ENCODE data around the gene F10. TPM values are rescaled to one million over a fixed set of nuclear protein-coding genes. Genes with fewer than 3 reads are reported as not detected.

F10 gene
- total RNA-seq, 1 experiment from 2014 or later: not detected

GRCh38 chr13:113084943-113085540 lies 37.6 kb upstream of the F10 start:
- no peaks in the 10 kb centered on the region for H3K9me3 ChIP-seq (ENCODE audit: low read depth, low read length, poor library complexity, severe bottlenecking)
- TF ChIP-seq CTCF (conservative IDR thresholded peaks at IDR 0.05; ENCODE audit: low read depth, low read length) (no peak), EZH2 (IDR thresholded peaks at IDR 0.05; ENCODE audit: borderline replicate concordance, low read depth, low read length, poor library complexity, severe bottlenecking) (no peak)
- intact Hi-C loops (cut with micrococcal nuclease; ENCODE audit: unreplicated experiment): no loop called here
- no peaks in the 10 kb centered on the region for H3K27me3 ChIP-seq (replicated peaks; ENCODE audit: insufficient read depth, low read depth, low read length, poor library complexity)
- no peaks in the 10 kb centered on the region for H3K36me3 ChIP-seq (ENCODE audit: insufficient read depth, low read length, poor library complexity, severe bottlenecking)
- no peak overlapping the region for H3K27ac ChIP-seq (ENCODE audit: low read depth, low read length, poor library complexity, severe bottlenecking)
- DNase-seq (ENCODE audit: low spot score): no peak
- ChIA-PET POLR2A (ENCODE audit: low non-redundant PET) (no interaction called here), CTCF (interaction anchor here (0.7 kb wide), 1 partner anchor 142 kb away, joined by 5 read pairs; no protein-coding TSS in a partner anchor)
- no TSS peak for BruUV-seq (replicated peaks)
- peaks cover 4% of the 10 kb centered on the region for H3K4me1 ChIP-seq (ENCODE audit: insufficient read depth, low read length, poor library complexity, severe bottlenecking)
- H3K4me3 ChIP-seq (ENCODE audit: low read depth, low read length, poor library complexity, severe bottlenecking): no peak overlapping the region

- BruUV-seq (replicated peaks): no TSS peak
- Histone ChIP-seq H3K36me3 (ENCODE audit: insufficient read depth, low read length, poor library complexity, severe bottlenecking) (no peaks in the 10 kb centered on the region), H3K4me1 (ENCODE audit: insufficient read depth, low read length, poor library complexity, severe bottlenecking) (peaks cover 4% of the 10 kb centered on the region), H3K9me3 (ENCODE audit: low read depth, low read length, poor library complexity, severe bottlenecking) (no peaks in the 10 kb centered on the region), H3K27me3 (replicated peaks; ENCODE audit: insufficient read depth, low read depth, low read length, poor library complexity) (no peaks in the 10 kb centered on the region), H3K4me3 (ENCODE audit: low read depth, low read length, poor library complexity, severe bottlenecking) (no peak overlapping the region), H3K27ac (ENCODE audit: low read depth, low read length, poor library complexity, severe bottlenecking) (no peak overlapping the region)
- TF ChIP-seq CTCF (conservative IDR thresholded peaks at IDR 0.05; ENCODE audit: low read depth, low read length) (peak; percentile 29; the same call in 1 of the 2 replicates), EZH2 (IDR thresholded peaks at IDR 0.05; ENCODE audit: borderline replicate concordance, low read depth, low read length, poor library complexity, severe bottlenecking) (no peak)
- POLR2A ChIA-PET (ENCODE audit: low non-redundant PET): no interaction called here
- CTCF ChIA-PET: no interaction called here
- intact Hi-C loops (cut with micrococcal nuclease; ENCODE audit: unreplicated experiment): no loop called here
- no peak for DNase-seq (ENCODE audit: low spot score)
These were observed 36.4 kb upstream of the F10 start for GRCh38 chr13:113086031-113086750.

GRCh38 chr13:113086991-113087922 lies 35.3 kb upstream of the F10 start:
- TF ChIP-seq EZH2 (IDR thresholded peaks at IDR 0.05; ENCODE audit: borderline replicate concordance, low read depth, low read length, poor library complexity, severe bottlenecking) (no peak), CTCF (conservative IDR thresholded peaks at IDR 0.05; ENCODE audit: low read depth, low read length) (no peak)
- Histone ChIP-seq H3K9me3 (ENCODE audit: low read depth, low read length, poor library complexity, severe bottlenecking) (no peaks in the 10 kb centered on the region), H3K27me3 (replicated peaks; ENCODE audit: insufficient read depth, low read depth, low read length, poor library complexity) (no peaks in the 10 kb centered on the region), H3K4me3 (ENCODE audit: low read depth, low read length, poor library complexity, severe bottlenecking) (no peak overlapping the region), H3K4me1 (ENCODE audit: insufficient read depth, low read length, poor library complexity, severe bottlenecking) (peaks cover 4% of the 10 kb centered on the region), H3K36me3 (ENCODE audit: insufficient read depth, low read length, poor library complexity, severe bottlenecking) (no peaks in the 10 kb centered on the region), H3K27ac (ENCODE audit: low read depth, low read length, poor library complexity, severe bottlenecking) (no peak overlapping the region)
- no peak for DNase-seq (ENCODE audit: low spot score)
- intact Hi-C loops (cut with micrococcal nuclease; ENCODE audit: unreplicated experiment): no loop called here
- BruUV-seq (replicated peaks): no TSS peak
- ChIA-PET CTCF (no interaction called here), POLR2A (ENCODE audit: low non-redundant PET) (no interaction called here)

All from A673 (cell line).